ENCODE data around the gene MBP. TPM values are rescaled to one million over a fixed set of nuclear protein-coding genes. Genes with fewer than 3 reads are reported as not detected.
"Not testable (repeated sequence)": the region's sequence is repeated elsewhere in the genome, so short reads cannot be mapped to it uniquely, and the experiment has no call there.

MBP gene
- total and polyA plus RNA-seq, 3 experiments from 2014 or later = 59.5 to 196 (median 60.0) TPM

DNA sequence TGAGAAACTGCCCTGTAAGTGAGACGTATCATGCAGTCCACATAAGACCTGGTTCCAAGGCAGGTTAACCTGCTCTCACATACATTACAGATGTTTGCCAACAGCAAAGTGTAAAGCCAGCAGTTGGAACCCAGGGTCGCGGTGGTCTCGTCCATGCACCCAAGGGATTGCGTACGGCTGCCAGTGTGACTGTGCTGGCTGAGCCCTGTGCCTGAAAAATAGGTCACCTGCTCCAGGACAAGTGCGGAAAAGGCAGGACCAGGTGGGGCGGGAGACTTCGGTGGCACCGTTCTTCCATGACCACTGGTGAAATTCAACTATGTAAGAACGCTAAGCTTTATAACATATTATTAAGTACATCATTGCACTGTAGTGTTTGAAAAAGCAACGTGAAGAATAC, 110.5 kb downstream of the MBP start:
- Histone ChIP-seq H3K4me1 (ENCODE audit: insufficient read depth, low read length) (no peaks in the 10 kb centered on the region), H3K27ac (ENCODE audit: low read depth, low read length) (no peak overlapping the region), H3K36me3 (ENCODE audit: insufficient read depth, low read length) (peaks cover 4% of the 10 kb centered on the region), H3K9me3 (ENCODE audit: low read length) (no peaks in the 10 kb centered on the region), H3K27me3 (ENCODE audit: insufficient read depth, low read length, poor library complexity, severe bottlenecking) (no peaks in the 10 kb centered on the region), H3K4me3 (ENCODE audit: low read length) (no peak overlapping the region)
- peaks cover 56 to 79% (median 59%) of the 10 kb centered on the region in 3 donors for H3K4me1 Mint-ChIP-seq
- ChIA-PET POLR2A (no interaction called here), CTCF (interaction anchor here (1.1 kb wide), 1 partner anchor 10 kb away, joined by 3 read pairs; no protein-coding TSS in a partner anchor)
- peak overlapping the region in 3 of 8 donors; percentile 30 to 43 (median 38) for H3K27ac Mint-ChIP-seq
- peaks cover 6 to 93% (median 27%) of the 10 kb centered on the region in 3 donors for H3K36me3 Mint-ChIP-seq
- peaks cover 0 to 1% (median 0%) of the 10 kb centered on the region in 5 donors for H3K9me3 Mint-ChIP-seq
- peaks cover 0 to 4% of the 10 kb centered on the region in 2 donors for H3K27me3 Mint-ChIP-seq
- no peak overlapping the region for H3K4me3 Mint-ChIP-seq
- no peak for DNase-seq

DNA sequence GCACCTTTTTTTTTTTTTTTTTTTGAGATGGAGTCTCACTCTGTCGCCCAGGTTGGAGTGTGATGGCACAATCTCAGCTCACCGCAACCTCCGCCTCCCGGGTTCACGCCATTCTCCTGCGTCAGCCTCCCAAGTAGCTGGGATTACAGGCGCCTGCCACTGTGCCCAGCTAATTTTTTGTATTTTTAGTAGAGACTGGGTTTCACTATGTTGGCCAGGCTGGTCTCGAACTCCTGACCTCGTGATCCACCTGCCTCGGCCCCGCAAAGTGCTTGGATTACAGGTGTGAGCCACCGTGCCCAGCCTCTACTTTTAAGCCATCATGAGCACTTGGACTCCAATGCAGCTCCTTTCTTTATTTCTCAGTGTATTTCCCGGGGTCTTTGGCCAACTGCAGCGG, 111.1 kb downstream of the MBP start:
- H3K36me3 ChIP-seq (ENCODE audit: insufficient read depth, low read length); DNase-seq; H3K27me3 Mint-ChIP-seq; H3K9me3 Mint-ChIP-seq; H3K4me1 ChIP-seq (ENCODE audit: insufficient read depth, low read length); H3K9me3 ChIP-seq (ENCODE audit: low read length); H3K4me3 ChIP-seq (ENCODE audit: low read length); CTCF ChIA-PET; H3K27me3 ChIP-seq (ENCODE audit: insufficient read depth, low read length, poor library complexity, severe bottlenecking); H3K27ac ChIP-seq (ENCODE audit: low read depth, low read length); POLR2A ChIA-PET: not testable (repeated sequence)
- peaks cover 58 to 80% (median 58%) of the 10 kb centered on the region in 3 donors for H3K4me1 Mint-ChIP-seq
- peaks cover 6 to 95% (median 25%) of the 10 kb centered on the region in 3 donors for H3K36me3 Mint-ChIP-seq
- H3K27ac Mint-ChIP-seq = peak overlapping the region in 4 of 8 donors; percentile 30 to 61 (median 41)
- peak overlapping the region in 1 of 7 donors; percentile 80 for H3K4me3 Mint-ChIP-seq

DNA sequence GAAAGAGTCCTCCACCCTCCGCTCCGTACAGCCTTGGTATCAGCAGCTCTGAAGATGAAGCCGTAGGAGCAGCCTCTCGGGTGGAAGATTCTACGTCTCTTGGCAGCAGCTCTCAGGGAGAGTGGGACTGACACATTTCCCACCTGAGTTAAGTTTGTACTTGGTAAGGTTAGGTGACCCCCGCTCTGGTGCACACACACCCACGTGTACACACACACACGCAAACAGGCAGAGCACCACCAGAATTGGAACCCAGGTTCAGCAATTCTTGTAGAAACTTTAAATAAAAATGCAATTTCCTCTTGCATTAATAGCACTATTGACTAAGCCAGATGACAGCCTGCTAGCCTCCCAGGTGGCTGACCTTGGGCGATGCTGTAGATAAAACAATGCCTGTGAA, 111.5 kb downstream of the MBP start:
- DNase-seq = no peak
- H3K27me3 Mint-ChIP-seq = peaks cover 0 to 4% of the 10 kb centered on the region in 2 donors
- Histone ChIP-seq H3K27ac (ENCODE audit: low read depth, low read length) (no peak overlapping the region), H3K4me3 (ENCODE audit: low read length) (no peak overlapping the region), H3K4me1 (ENCODE audit: insufficient read depth, low read length) (no peaks in the 10 kb centered on the region), H3K9me3 (ENCODE audit: low read length) (no peaks in the 10 kb centered on the region), H3K27me3 (ENCODE audit: insufficient read depth, low read length, poor library complexity, severe bottlenecking) (no peaks in the 10 kb centered on the region), H3K36me3 (ENCODE audit: insufficient read depth, low read length) (peaks cover 4% of the 10 kb centered on the region)
- peak overlapping the region in 4 of 8 donors; percentile 17 to 39 (median 29) for H3K27ac Mint-ChIP-seq
- peaks cover 10 to 95% (median 29%) of the 10 kb centered on the region in 3 donors for H3K36me3 Mint-ChIP-seq
- peaks cover 0 to 1% (median 0%) of the 10 kb centered on the region in 5 donors for H3K9me3 Mint-ChIP-seq
- peak overlapping the region in 1 of 7 donors; percentile 15 for H3K4me3 Mint-ChIP-seq
- ChIA-PET CTCF (no interaction called here), POLR2A (no interaction called here)
- H3K4me1 Mint-ChIP-seq = peaks cover 59 to 80% (median 62%) of the 10 kb centered on the region in 3 donors

DNA sequence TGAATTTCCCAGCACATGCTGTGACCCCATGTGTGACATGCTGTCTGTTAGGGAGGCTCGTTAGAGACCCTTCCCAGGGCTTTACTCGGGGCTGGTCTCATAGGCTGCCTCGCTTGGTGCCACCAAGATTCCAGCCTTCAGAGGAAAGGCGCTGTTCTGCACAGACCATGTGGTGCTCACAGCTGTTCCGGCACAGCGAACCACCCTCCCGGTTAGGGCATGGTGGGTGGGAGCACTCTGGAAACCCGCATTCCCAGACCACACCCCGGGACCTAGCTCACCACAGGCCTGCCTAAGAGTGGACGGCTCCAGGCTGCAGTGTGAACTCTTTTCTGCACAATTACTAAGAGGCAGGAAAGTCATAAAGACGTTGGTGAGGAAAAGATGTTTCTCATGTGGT, 112.0 kb downstream of the MBP start:
- Histone ChIP-seq H3K27me3 (ENCODE audit: insufficient read depth, low read length, poor library complexity, severe bottlenecking) (no peaks in the 10 kb centered on the region), H3K36me3 (ENCODE audit: insufficient read depth, low read length) (peaks cover 4% of the 10 kb centered on the region), H3K27ac (ENCODE audit: low read depth, low read length) (no peak overlapping the region), H3K4me1 (ENCODE audit: insufficient read depth, low read length) (no peaks in the 10 kb centered on the region), H3K4me3 (ENCODE audit: low read length) (no peak overlapping the region), H3K9me3 (ENCODE audit: low read length) (no peaks in the 10 kb centered on the region)
- Mint-ChIP-seq H3K4me3 (no peak overlapping the region), H3K27ac (no peak overlapping the region), H3K9me3 (peaks cover 0 to 1% (median 0%) of the 10 kb centered on the region in 5 donors), H3K27me3 (peaks cover 0 to 4% of the 10 kb centered on the region in 2 donors), H3K36me3 (peaks cover 10 to 96% (median 27%) of the 10 kb centered on the region in 3 donors), H3K4me1 (peaks cover 61 to 80% (median 67%) of the 10 kb centered on the region in 3 donors)
- CTCF ChIA-PET = interaction anchor here (0.6 kb wide), 1 partner anchor 20 kb away, joined by 3 read pairs; no protein-coding TSS in a partner anchor
- DNase-seq = no peak
- POLR2A ChIA-PET = no interaction called here

DNA sequence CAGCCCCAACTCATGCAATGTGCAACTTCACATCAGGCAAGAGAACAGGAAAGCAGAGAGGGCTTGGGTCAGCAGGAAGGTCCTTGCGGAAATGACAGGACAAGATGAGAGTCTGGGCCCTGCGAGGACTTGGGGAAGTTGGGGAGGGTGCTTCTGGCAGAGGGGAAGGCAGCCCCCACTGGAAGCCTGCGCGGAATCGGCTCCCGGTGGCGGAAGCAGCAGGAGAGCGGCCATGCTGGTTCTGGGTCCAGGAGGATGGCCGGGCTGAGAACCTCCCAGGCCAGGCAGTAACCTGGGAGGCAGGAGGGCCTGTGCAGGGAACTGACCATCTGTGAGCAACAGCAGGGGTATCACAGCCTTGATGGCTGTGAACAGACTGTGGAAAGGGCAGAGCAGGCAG, 112.9 kb downstream of the MBP start:
- Histone ChIP-seq H3K4me3 (ENCODE audit: low read length) (no peak overlapping the region), H3K9me3 (ENCODE audit: low read length) (no peaks in the 10 kb centered on the region), H3K27ac (ENCODE audit: low read depth, low read length) (no peak overlapping the region), H3K4me1 (ENCODE audit: insufficient read depth, low read length) (no peaks in the 10 kb centered on the region), H3K36me3 (ENCODE audit: insufficient read depth, low read length) (peaks cover under 1% of the 10 kb centered on the region), H3K27me3 (ENCODE audit: insufficient read depth, low read length, poor library complexity, severe bottlenecking) (no peaks in the 10 kb centered on the region)
- ChIA-PET POLR2A (no interaction called here), CTCF (interaction anchor here (1.2 kb wide), 1 partner anchor 15 kb away, joined by 3 read pairs; no protein-coding TSS in a partner anchor)
- H3K9me3 Mint-ChIP-seq = no peaks in the 10 kb centered on the region
- no peak for DNase-seq
- peaks cover 65 to 79% (median 73%) of the 10 kb centered on the region in 3 donors for H3K4me1 Mint-ChIP-seq
- no peak overlapping the region for H3K4me3 Mint-ChIP-seq
- peaks cover 10 to 95% (median 31%) of the 10 kb centered on the region in 3 donors for H3K36me3 Mint-ChIP-seq
- peak overlapping the region in 7 of 8 donors; percentile 13 to 86 (median 73) for H3K27ac Mint-ChIP-seq
- H3K27me3 Mint-ChIP-seq = peaks cover 0 to 4% of the 10 kb centered on the region in 2 donors

DNA sequence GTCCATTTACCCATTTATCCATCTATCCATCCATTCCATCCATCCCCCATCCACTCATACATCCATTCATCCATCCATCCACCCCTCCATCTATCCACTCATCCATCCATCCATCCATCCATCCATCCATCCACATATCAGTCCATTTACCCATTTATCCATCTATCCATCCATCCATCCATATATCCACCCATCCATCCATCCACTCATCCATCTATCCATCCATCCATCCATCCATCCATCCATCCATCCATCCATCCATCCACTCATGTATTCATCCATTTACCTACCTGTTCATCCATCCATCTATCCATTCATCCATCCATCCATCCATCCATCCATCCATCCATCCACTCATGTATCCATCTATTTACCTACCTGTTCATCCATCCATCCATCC, 113.9 kb downstream of the MBP start:
- H3K27me3 ChIP-seq (ENCODE audit: insufficient read depth, low read length, poor library complexity, severe bottlenecking); CTCF ChIA-PET; H3K27ac ChIP-seq (ENCODE audit: low read depth, low read length); H3K4me3 ChIP-seq (ENCODE audit: low read length); H3K27me3 Mint-ChIP-seq; H3K9me3 Mint-ChIP-seq; POLR2A ChIA-PET; H3K36me3 ChIP-seq (ENCODE audit: insufficient read depth, low read length); H3K4me1 ChIP-seq (ENCODE audit: insufficient read depth, low read length); H3K9me3 ChIP-seq (ENCODE audit: low read length); DNase-seq; H3K4me3 Mint-ChIP-seq: not testable (repeated sequence)
- H3K27ac Mint-ChIP-seq = peak overlapping the region in 4 of 8 donors; percentile 62 to 95 (median 72)
- peaks cover 10 to 95% (median 26%) of the 10 kb centered on the region in 3 donors for H3K36me3 Mint-ChIP-seq
- peaks cover 61 to 82% (median 70%) of the 10 kb centered on the region in 3 donors for H3K4me1 Mint-ChIP-seq

DNA sequence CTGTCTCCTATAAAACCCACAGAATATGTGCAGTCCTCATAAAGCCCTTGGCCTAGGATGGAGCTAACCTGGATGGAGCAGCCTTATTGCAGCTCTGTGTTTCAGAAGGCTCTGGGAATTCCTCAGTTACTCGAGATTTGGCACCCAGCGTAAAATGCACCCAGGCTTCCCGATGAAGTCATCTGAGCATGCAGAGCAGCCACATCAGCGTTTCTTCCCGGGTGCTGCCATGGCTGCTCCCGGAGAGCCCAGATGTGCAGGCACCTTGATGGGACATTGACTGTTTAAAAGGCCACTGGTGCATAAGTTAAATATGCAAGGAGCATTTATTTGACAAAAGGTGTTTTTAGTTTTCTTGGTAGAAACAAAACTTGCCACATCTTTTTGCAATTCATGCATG, 115.2 kb downstream of the MBP start:
- H3K27me3 Mint-ChIP-seq = peaks cover 0 to 4% of the 10 kb centered on the region in 2 donors

DNA sequence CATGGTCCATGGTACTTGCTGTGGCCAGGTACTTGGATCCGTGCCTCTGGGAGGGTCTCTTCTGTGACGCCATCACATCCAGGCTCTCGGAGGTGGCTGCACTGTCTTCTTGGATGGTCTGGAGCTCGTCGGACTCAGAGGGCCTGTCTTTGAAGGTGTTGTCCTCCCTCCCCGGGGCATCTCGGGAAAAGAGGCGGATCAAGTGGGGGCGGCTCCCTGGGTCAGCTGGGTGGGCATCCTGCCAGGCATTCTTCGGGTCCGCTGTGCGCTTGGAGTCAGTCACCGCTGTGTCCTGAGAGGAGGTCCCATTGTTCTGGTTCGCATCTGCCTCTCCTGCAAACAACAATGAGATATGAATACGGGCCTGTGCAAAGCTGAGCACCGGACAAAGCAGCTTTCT, 115.6 kb downstream of the MBP start:
- no peaks in the 10 kb centered on the region for H3K9me3 ChIP-seq (ENCODE audit: low read length)
- H3K4me3 ChIP-seq (ENCODE audit: low read length) = no peak overlapping the region
- POLR2A ChIA-PET = no interaction called here
- H3K27ac ChIP-seq (ENCODE audit: low read depth, low read length) = no peak overlapping the region
- H3K9me3 Mint-ChIP-seq = no peaks in the 10 kb centered on the region
- no peaks in the 10 kb centered on the region for H3K36me3 ChIP-seq (ENCODE audit: insufficient read depth, low read length)
- peaks cover 62 to 85% (median 69%) of the 10 kb centered on the region in 3 donors for H3K4me1 Mint-ChIP-seq
- peaks cover 0 to 4% of the 10 kb centered on the region in 2 donors for H3K27me3 Mint-ChIP-seq
- H3K4me3 Mint-ChIP-seq = no peak overlapping the region
- no peaks in the 10 kb centered on the region for H3K27me3 ChIP-seq (ENCODE audit: insufficient read depth, low read length, poor library complexity, severe bottlenecking)
- CTCF ChIA-PET = interaction anchor here (1.0 to 1.6 kb wide), 2 partner anchors 10 to 17 kb away, joined by 3 to 4 read pairs; no protein-coding TSS in a partner anchor
- no peaks in the 10 kb centered on the region for H3K4me1 ChIP-seq (ENCODE audit: insufficient read depth, low read length)
- peaks cover 10 to 98% (median 29%) of the 10 kb centered on the region in 3 donors for H3K36me3 Mint-ChIP-seq
- H3K27ac Mint-ChIP-seq = peak overlapping the region in 2 of 8 donors; percentile 36 to 58
- DNase-seq = no peak

More for the DNA sequence above, 115.2 kb downstream of the MBP start:
- CTCF ChIA-PET = no interaction called here
- DNase-seq = no peak
- Histone ChIP-seq H3K36me3 (ENCODE audit: insufficient read depth, low read length) (no peaks in the 10 kb centered on the region), H3K4me3 (ENCODE audit: low read length) (no peak overlapping the region), H3K4me1 (ENCODE audit: insufficient read depth, low read length) (no peaks in the 10 kb centered on the region), H3K27ac (ENCODE audit: low read depth, low read length) (no peak overlapping the region), H3K27me3 (ENCODE audit: insufficient read depth, low read length, poor library complexity, severe bottlenecking) (no peaks in the 10 kb centered on the region), H3K9me3 (ENCODE audit: low read length) (no peaks in the 10 kb centered on the region)
- POLR2A ChIA-PET = no interaction called here
- H3K4me3 Mint-ChIP-seq = no peak overlapping the region
- peak overlapping the region in 3 of 8 donors; percentile 20 to 73 (median 26) for H3K27ac Mint-ChIP-seq
- peaks cover 60 to 84% (median 68%) of the 10 kb centered on the region in 3 donors for H3K4me1 Mint-ChIP-seq
- H3K9me3 Mint-ChIP-seq = no peaks in the 10 kb centered on the region
- peaks cover 10 to 96% (median 26%) of the 10 kb centered on the region in 3 donors for H3K36me3 Mint-ChIP-seq

Measured in CD8-positive, alpha-beta memory T cell (primary cell).